ENCODE data around the gene ZBTB12.
A peak's percentile ranks its signal among the peaks of the same experiment; 100 is the strongest.
"Not testable (repeated sequence)": the region's sequence is repeated elsewhere in the genome, so short reads cannot be mapped to it uniquely, and the experiment has no call there.

ZBTB12 gene

DNA sequence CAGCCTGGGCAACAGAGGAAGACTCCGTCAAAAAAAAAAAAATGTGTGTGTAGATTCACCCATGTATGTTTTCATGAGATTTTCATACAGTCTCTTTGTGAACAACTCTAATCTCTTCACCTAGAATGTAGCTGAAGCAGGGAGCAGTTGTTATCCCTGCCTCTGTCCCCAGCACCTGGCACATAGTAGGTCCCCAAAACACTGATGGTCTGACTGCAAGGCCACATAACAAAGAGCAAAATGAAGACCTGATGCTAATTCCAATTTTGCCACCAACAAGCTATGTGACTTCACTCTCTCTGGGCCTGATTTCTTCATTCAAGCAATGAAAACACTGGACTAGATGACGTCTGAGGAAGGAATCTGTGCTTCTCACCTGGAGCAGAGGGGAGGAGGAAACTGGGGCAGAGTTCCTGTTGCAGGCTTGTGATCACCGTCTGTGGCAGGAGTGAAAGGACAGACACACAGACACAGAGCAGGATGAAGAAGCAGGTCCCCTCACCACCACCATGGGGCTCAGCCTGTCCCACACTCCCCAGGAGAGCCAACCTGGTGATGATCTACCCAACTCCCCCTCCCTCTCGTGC, 27.7 kb downstream of the ZBTB12 start:
- DNase-seq = no peak

DNA sequence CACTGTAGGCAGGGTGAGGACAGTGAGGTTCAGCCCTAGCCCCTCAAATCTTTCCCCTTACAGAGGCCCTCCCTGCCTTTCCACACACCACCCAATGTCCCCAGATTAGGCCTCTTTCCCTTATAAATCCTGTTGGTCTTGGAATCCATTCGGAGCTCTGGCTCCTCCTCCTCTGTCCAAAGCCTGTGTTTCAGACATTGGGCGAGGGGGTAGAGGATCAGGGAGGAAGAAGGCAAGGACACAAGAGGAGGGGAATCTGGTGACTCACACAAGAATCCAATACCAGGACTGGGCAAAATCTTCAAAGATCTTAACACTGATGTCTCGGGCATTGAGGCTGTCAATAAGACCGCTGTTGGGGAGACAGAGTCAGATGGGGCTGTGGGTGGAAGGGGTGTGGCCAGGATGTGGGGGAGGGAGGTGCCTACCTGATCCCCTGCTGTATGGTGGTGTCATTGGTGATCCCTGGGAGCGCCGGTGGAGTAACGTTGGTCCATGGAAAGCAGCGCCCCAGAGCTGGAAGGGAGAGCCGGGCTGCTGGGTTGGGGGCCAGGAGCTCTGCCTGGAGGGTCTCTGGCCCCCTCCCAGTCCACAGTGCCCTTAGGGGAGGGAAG, 30.7 kb downstream of the ZBTB12 start:
- no peak for DNase-seq

- DNase-seq = no peak
Observed at GRCh38 chr6:31870385-31870921, 31.4 kb downstream of the ZBTB12 start.

- DNase-seq = no peak
Observed at GRCh38 chr6:31869343-31869742, 32.5 kb downstream of the ZBTB12 start.

GRCh38 chr6:31868658-31868971, 33.3 kb downstream of the ZBTB12 start:
- not testable (repeated sequence) for DNase-seq

- DNase-seq = no peak
Observed at GRCh38 chr6:31865205-31866118, 36.4 kb downstream of the ZBTB12 start.

DNA sequence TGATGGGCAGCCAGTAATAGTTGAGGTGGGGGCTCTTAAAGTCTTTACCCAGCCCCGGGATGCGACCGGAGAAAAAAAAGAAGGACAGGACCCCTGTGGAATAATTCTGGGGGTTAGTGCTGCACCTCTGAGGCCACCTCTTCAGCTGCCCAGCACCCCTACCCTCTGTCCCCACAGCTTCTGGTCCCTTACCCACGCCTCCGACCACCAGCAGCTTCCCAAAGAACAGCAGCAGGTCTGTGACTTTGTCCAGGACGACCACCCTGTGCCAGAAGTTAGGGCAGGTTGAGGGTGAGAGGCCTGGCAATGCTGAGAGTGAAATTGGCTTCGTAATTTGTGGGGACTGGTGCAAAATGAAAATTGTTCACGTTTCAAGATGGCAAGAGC, 37.1 kb downstream of the ZBTB12 start:
- no peak for DNase-seq

DNA sequence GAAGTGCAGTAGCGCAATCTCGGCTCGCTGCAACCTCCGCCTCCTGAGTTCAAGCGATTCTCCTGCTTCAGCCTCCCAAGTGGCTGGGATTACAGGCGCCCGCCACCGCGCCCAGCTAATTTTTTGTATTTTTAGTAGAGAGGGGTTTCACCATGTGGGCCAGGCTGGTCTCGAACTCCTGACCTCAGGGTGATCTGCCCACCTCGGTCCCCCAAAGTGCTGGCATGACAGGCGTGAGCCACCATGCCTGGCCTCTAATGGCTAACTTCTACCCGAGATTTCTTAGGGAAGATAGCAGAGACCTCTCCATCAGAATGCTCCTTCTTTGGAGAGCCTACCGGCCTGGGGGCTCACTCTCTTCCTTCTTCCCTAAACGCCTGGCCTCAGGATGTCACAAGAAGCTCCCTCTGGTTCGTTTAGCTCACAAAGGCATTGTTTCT, 37.7 kb downstream of the ZBTB12 start:
- DNase-seq = not testable (repeated sequence)

DNA sequence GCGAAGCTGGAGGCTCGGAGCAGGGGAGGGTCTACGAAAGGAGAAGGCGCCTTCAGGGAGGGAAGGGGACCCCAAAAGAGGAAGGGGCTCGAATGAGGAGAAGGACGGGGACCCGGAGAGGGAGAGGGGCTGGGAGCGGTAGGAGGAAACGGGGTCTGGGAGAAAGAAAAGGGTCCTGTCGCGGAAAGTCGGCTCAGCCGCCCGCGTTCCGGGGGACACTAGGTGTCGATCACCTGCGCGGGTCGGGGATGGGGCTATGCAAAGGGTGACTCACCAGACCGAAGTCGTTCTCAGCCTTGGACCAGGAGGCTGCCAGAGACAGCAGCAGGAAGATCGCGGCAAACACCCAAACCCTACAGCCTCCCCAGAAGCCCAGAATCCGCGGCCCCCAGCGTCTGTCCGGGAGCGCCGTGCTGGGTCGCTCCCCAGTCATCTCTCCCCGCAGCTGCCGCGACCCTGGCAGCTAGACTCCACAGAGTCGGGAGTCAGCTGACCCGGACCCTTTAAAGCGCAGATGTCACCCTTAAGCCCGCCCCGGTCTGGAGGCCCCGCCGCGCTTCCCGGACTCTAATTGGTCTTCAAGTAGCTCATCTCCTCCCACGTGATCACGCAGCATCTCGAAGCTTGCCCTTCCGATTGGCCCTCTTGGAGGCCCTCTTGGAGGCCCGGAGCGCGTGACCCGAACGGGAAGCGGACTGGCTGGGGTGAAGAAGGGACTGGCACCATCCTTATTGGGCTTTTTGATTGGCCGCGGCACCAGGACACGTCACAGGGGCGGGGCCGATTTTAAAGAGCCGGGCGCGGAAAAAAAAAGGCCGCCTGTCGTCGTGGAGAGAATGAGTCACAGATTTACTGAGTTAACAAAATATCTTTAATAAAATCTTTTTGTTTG, 39.3 kb downstream of the ZBTB12 start, which contains the start of gene NEU1:
Gene NEU1 (minus strand): TSS at position 478 of the 892 bp plus-strand sequence. CDS start 45 bp downstream, at position 433.
- DNase-seq = peak; percentile 98 to 99

GRCh38 chr6:31861919-31862343, 40.0 kb downstream of the ZBTB12 start:
- DNase-seq = no peak

DNA sequence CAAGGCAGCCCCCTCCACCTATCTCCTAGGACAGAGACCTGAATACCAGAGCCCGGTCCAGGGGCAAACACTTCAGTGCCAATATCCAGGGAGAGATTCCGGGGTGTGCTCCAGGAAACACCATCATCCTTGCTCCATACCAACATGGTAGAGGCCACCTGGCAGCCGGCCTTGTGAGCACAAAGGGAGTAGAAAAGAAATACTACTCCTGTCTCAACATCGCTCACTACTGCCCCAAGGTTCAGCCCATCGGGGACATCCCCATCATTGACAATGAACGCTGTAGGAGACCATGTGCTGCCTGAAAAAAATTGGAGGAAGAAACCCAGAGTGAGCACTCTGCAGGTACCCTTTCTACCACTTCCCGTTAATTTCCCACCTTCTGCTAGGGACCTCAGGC, 40.7 kb downstream of the ZBTB12 start:
- DNase-seq = no peak

- DNase-seq = no peak
Observed at GRCh38 chr6:31860349-31860748, 41.5 kb downstream of the ZBTB12 start.

DNA sequence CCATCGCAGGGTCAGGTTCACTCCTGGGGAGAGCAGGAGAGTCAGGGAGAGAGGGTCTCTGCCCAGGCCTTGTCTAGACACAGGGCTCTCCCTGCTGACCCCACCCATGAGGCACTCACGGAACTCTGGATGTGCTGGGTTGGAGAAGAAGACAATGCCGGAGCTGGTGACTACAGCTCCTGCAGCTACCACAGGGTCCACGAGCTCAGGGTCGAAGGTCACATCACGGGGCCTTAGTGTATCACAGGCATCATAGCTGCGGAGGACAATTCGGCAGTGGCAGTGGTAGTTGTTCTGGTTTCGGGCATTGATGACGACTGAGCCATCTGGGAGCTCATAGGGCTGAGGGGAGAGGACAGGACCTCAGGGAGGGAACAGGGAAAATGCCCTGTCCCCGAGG, 42.0 kb downstream of the ZBTB12 start:
- no peak for DNase-seq

DNA sequence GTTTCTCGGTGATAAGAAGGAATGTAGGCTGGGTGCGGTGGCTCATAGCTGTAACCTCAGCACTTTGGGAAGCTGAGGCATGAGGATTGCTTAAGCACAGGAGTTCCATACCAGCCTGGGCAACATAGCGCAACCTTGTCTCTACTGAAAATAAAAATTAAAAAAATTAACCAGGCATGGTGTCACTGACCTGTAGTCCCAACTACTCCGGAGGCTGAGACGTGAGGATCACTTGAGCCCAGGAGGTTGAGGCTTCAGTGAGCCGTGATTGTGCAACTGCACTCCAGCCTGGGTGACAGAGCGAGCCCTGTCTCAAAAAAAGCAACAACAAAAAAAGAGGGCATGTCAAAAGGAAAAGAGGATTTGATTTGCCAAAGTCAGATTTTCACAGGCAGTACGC, 43.2 kb downstream of the ZBTB12 start:
- DNase-seq = no peak

DNA sequence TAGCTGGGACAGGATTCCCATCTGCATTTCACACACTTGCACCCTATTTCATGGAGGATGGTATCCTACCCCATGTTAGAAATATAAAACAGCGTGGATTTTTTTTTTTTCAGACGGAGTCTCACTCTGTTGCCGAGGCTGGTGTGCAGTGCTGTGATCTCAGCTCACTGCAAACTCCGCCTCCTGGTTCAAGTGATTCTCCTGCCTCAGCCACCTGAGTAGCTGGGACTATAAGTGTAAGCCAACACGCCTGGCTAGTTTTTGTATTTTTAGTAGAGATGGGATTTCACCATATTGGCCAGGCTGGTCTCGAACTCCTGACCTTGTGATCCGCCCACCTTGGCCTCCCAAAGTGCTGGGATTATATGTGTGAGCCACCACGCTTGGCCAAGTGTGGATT, 44.1 kb downstream of the ZBTB12 start:
- DNase-seq = not testable (repeated sequence)

GRCh38 chr6:31851980-31852718, 49.7 kb downstream of the ZBTB12 start:
- DNase-seq = not testable (repeated sequence)

DNA sequence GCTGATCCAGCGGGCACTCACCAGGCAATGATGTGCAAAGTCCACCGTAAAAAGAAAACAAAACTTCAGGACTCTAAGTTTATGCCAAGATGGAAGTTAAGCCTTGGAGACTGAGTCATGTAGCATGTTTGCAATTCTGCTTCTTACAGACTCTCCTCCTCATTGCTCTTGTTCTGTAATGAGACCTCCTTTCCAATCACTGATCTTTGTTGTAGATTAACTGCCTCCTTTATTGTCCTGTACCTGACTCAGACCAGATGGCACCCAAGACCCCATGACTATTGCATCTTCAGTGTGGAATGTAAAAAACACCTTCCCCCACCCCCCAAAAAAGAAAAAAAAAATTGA, 50.4 kb downstream of the ZBTB12 start:
- no peak for DNase-seq

GRCh38 chr6:31850765-31851484, 51.0 kb downstream of the ZBTB12 start:
- no peak for DNase-seq
